ENCODE results near the gene SYCE3.

The SYCE3 gene

GRCh38 chr22:50599816-50600455 lies 37.2 kb upstream of the SYCE3 start:
- DNase-seq, result no peak

- DNase-seq, result no peak
Measured at GRCh38 chr22:50597097-50597496, 34.4 kb upstream of the SYCE3 start.

- no peak for DNase-seq
Measured at GRCh38 chr22:50595189-50595588, 32.5 kb upstream of the SYCE3 start.

GRCh38 chr22:50587407-50587806 lies 24.7 kb upstream of the SYCE3 start:
- DNase-seq, result no peak

GRCh38 chr22:50586416-50586815 lies 23.7 kb upstream of the SYCE3 start:
- DNase-seq, result no peak

GRCh38 chr22:50585781-50586180 lies 23.1 kb upstream of the SYCE3 start:
- no peak for DNase-seq

- DNase-seq, result no peak
Measured at GRCh38 chr22:50585238-50585637, 22.5 kb upstream of the SYCE3 start.

- DNase-seq, result no peak
Measured at GRCh38 chr22:50584106-50585096, 21.7 kb upstream of the SYCE3 start.

GRCh38 chr22:50583294-50583861 lies 20.7 kb upstream of the SYCE3 start:
- DNase-seq, result no peak

- peak; percentile 97 to 98 for DNase-seq
Measured at GRCh38 chr22:50582493-50583293, 20.0 kb upstream of the SYCE3 start, which contains the start of gene CHKB. CHKB (minus strand) TSS chr22:50582849; CDS start chr22:50582781, 68 bp downstream.

GRCh38 chr22:50581950-50582492 lies 19.3 kb upstream of the SYCE3 start:
- no peak for DNase-seq

GRCh38 chr22:50581031-50581949 lies 18.6 kb upstream of the SYCE3 start:
- DNase-seq, result no peak

GRCh38 chr22:50579752-50580151 lies 17.0 kb upstream of the SYCE3 start:
- no peak for DNase-seq

GRCh38 chr22:50578776-50579310 lies 16.1 kb upstream of the SYCE3 start:
- DNase-seq, result no peak

GRCh38 chr22:50577987-50578775 lies 15.5 kb upstream of the SYCE3 start, which contains the start of gene CPT1B:
CPT1B (minus strand) TSS chr22:50578427; CDS start chr22:50577915, 512 bp downstream.
- DNase-seq, result no peak

- DNase-seq, result no peak
Measured at GRCh38 chr22:50577697-50577986, 14.9 kb upstream of the SYCE3 start.

- no peak for DNase-seq
Measured at GRCh38 chr22:50576806-50577696, 14.3 kb upstream of the SYCE3 start.

- peak; percentile 17 to 39 for DNase-seq
Measured at GRCh38 chr22:50576070-50576469, 13.4 kb upstream of the SYCE3 start.

- no peak for DNase-seq
Measured at GRCh38 chr22:50575426-50575941, 12.8 kb upstream of the SYCE3 start.
